ENCODE results near the gene SERTM1.

DNA sequence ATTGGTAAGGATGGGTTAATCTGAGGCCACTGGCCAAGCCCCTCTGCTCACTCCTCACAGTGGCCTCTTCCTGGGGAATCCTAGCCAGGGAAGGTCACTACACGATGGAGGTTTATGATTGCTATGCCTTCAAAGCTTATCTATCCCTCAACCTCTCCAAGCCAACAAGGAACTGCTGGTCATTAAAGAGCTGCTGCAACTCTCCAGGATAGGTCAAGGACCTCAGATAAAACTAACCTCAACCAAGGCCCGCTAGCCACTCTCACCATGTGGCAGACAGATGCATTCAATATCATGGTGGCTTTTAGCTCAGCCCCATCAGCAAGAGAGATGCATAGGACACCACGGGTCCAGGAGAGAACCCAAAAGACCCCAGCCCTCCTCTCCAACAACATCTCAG, 71.6 kb downstream of the SERTM1 start:
- TF ChIP-seq GATA2 (IDR thresholded peaks at IDR 0.05; ENCODE audit: low read depth, low read length): no peak
- TF ChIP-seq GATA3 (IDR thresholded peaks at IDR 0.05; ENCODE audit: low read depth, low read length): no peak
